H1 (cell line): Measurements from ENCODE around the gene HDHD5. TPM values are rescaled to one million over a fixed set of nuclear protein-coding genes. Genes with fewer than 3 reads are reported as not detected.

Experiments
- BCL11A ChIP-seq, 2 experiments: IDR thresholded peaks; one replicate each; pipeline ENCODE4 v1.6.1; 2011; ENCODE audit warnings: low read depth in 2 of 2, low read length in 2 of 2, mild to moderate bottlenecking in 2 of 2
- CHD7 ChIP-seq: fragments of 300-600 bp; sonication (generic); IDR thresholded peaks from 2 replicates; pipeline ENCODE4 v1.7.1; 2012; ENCODE audit warnings: low read length, moderate library complexity, mild to moderate bottlenecking, inconsistent platforms; ENCODE audit not compliant: insufficient replicate concordance
- SAP30 ChIP-seq: fragments of 300-600 bp; sonication (generic); IDR thresholded peaks from 2 replicates; pipeline ENCODE4 v1.7.1; 2012; ENCODE audit warnings: low read length, moderate library complexity, mild to moderate bottlenecking, inconsistent platforms; ENCODE audit not compliant: insufficient read depth, insufficient replicate concordance
- TBP ChIP-seq: IDR thresholded peaks from 2 replicates; pipeline ENCODE4 v1.6.1; 2011; ENCODE audit warnings: low read depth, low read length, improper control_type of control experiment
- polyA plus RNA-seq, 7 experiments: library from polyadenylated mRNA; depleted of rRNA in 3 of 7; stranded (reverse) in 5 of 7; unstranded in 2 of 7; fragments of >200 nt in 5 of 7; fragments of 200-250 nt in 2 of 7; gene quantifications; 1 replicate in 5 of 7; 2 replicates in 1 of 7; 4 replicates in 1 of 7; pipeline versions ENCODE4 v1.2.1 to v1.2.3, GENCODE V29; 2011 to 2013; ENCODE audit warnings: missing spikeins in 2 of 7, mixed read lengths in 2 of 7
- total RNA-seq: library from RNA; stranded (reverse); fragmentation: NEBNext Ultra II Directional; extraction: Animal tissue kit (Norgen Biotek cat#: 25700); gene quantifications from 2 replicates; pipeline ENCODE4 v1.2.1, GENCODE V29; 2021
- TF ChIP-seq, protein P1 (sequence below): IDR thresholded peaks from 2 replicates; pipeline ENCODE4 v1.6.1; 2011; ENCODE audit warnings: low read depth, mild to moderate bottlenecking, low read length; ENCODE audit not compliant: insufficient read depth

HDHD5 gene
- total and polyA plus RNA-seq, 2 of the 8 experiments (the other 6 are each of a cell fraction or from before 2014, with no cell fraction given), result 68.3 to 123 TPM

DNA sequence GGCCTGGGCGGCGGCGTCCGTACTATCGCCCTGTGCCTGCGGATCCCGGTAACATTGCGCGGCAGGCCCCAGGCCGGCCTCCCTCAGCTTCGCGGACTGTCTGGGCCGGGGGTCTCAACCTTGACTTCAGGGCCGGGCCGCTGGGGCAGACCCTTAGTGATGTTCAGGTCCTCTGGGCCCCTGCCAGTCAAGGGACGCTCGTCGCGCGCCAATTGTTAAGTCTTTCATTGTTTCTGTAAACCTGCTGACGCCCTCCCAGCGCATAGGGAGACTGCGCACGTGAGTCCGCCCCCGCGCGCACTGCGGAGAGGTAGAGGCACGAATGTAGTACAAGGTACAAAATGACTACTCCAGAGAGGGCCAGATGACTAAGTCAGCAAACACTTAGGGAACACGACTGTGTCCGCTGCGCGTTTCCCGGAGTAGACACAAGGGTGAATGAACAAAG, 451 bp upstream of the HDHD5 start (continued):
- no peak for TF ChIP-seq CHD7
- no peak for TF ChIP-seq BCL11A (IDR thresholded peaks at IDR 0.05; ENCODE audit: low read depth in 2 of 2, low read length in 2 of 2)
- no peak for TF ChIP-seq SAP30
- TF ChIP-seq, protein P1, sequence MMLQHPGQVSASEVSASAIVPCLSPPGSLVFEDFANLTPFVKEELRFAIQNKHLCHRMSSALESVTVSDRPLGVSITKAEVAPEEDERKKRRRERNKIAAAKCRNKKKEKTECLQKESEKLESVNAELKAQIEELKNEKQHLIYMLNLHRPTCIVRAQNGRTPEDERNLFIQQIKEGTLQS, result no peak
- TF ChIP-seq TBP, result 0 out of 2 replicates have a peak, but pooled peaks have one; percentile 1
